HepG2 (cell line): ENCODE measurements around the gene BICRAL. TPM values are rescaled to one million over a fixed set of nuclear protein-coding genes. Genes with fewer than 3 reads are reported as not detected.

Source experiments
- ATF3 ChIP-seq: sonication (generic); formaldehyde crosslinking; IDR thresholded peaks from 2 replicates; pipeline ENCODE4 v1.4.0; 2020; ENCODE audit warnings: missing genetic modification reagents
- BCLAF1 ChIP-seq: fragments of 450-650 bp; IDR thresholded peaks from 2 replicates; pipeline ENCODE4 v1.6.1; 2017; ENCODE audit warnings: mild to moderate bottlenecking
- CEBPZ ChIP-seq: IDR thresholded peaks from 2 replicates; pipeline ENCODE4 v1.6.1; 2012; ENCODE audit warnings: low read length, improper control_type of control experiment
- HHEX ChIP-seq: IDR thresholded peaks from 2 replicates; pipeline ENCODE4 v1.6.1; 2016; ENCODE audit warnings: control low read depth
- HMG20B ChIP-seq: conservative IDR thresholded peaks from 2 replicates; pipeline ENCODE4 v1.6.1; 2016; ENCODE audit warnings: missing genetic modification reagents, missing compliant biosample characterization
- ZNF260 ChIP-seq: sonication (generic); formaldehyde crosslinking; IDR thresholded peaks from 2 replicates; pipeline ENCODE4 v1.4.0; 2020; ENCODE audit warnings: missing genetic modification reagents, low read depth, mild to moderate bottlenecking, borderline replicate concordance
- ZNF383 ChIP-seq: sonication (generic); formaldehyde crosslinking; IDR thresholded peaks from 2 replicates; pipeline ENCODE4 v1.4.0; 2020; ENCODE audit warnings: missing genetic modification reagents, mild to moderate bottlenecking, borderline replicate concordance
- ZNF556 ChIP-seq: sonication (generic); formaldehyde crosslinking; IDR thresholded peaks from 2 replicates; pipeline ENCODE4 v1.4.0; 2020; ENCODE audit warnings: mild to moderate bottlenecking, missing genetic modification reagents, borderline replicate concordance
- ZSCAN5A ChIP-seq: sonication (generic); formaldehyde crosslinking; IDR thresholded peaks from 2 replicates; pipeline ENCODE4 v1.8.0; 2022; ENCODE audit warnings: mild to moderate bottlenecking, missing genetic modification reagents, borderline replicate concordance
- polyA plus RNA-seq, 8 experiments: library from polyadenylated mRNA; depleted of rRNA in 3 of 8; stranded (reverse) in 7 of 8; unstranded in 1 of 8; fragments of >200 nt; fragmentation: Illumina TruSeq in 4 of 8; extraction: Trizol in 4 of 8; gene quantifications; 2 replicates each; pipeline versions ENCODE4 v1.2.1 to v1.2.3, GENCODE V29; 2011 to 2016; ENCODE audit warnings: low read depth in 4 of 8, missing spikeins in 1 of 8, mixed read lengths in 1 of 8; ENCODE audit not compliant: insufficient read depth in 1 of 8
- total RNA-seq, 5 experiments: library from RNA; depleted of rRNA; stranded (reverse); fragments of >200 nt; fragmentation: Illumina TruSeq; extraction: Trizol; gene quantifications; 2 replicates each; pipeline ENCODE4 v1.2.3, GENCODE V29; 2016; ENCODE audit warnings: low read depth in 1 of 5
- TF ChIP-seq, protein P1 (sequence below): sonication (generic); formaldehyde crosslinking; IDR thresholded peaks from 2 replicates; pipeline ENCODE4 v1.5.0; 2020; ENCODE audit warnings: missing genetic modification reagents, mild to moderate bottlenecking, borderline replicate concordance
- TF ChIP-seq, protein P2 (sequence below): sonication (generic); formaldehyde crosslinking; IDR thresholded peaks from 2 replicates; pipeline ENCODE4 v1.5.0; 2020; ENCODE audit warnings: missing genetic modification reagents
- TF ChIP-seq, protein P3 (sequence below): sonication (generic); formaldehyde crosslinking; conservative IDR thresholded peaks from 2 replicates; pipeline ENCODE4 v1.8.0; 2022; ENCODE audit warnings: low read depth, missing genetic modification reagents

The BICRAL gene
- total and polyA plus RNA-seq, 2 of the 13 experiments (the other 11 are each of a cell fraction or from before 2014, with no cell fraction given), result 5.0 to 13.5 TPM

- no peak for TF ChIP-seq CEBPZ
- no peak for TF ChIP-seq BCLAF1
- TF ChIP-seq HHEX (CRISPR knock-in tag), result no peak
- TF ChIP-seq, protein P1, sequence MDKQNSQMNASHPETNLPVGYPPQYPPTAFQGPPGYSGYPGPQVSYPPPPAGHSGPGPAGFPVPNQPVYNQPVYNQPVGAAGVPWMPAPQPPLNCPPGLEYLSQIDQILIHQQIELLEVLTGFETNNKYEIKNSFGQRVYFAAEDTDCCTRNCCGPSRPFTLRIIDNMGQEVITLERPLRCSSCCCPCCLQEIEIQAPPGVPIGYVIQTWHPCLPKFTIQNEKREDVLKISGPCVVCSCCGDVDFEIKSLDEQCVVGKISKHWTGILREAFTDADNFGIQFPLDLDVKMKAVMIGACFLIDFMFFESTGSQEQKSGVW, result no peak
- peak; percentile 80; the same call in 1 of the 2 replicates for TF ChIP-seq ZNF556 (CRISPR knock-in tag)
- TF ChIP-seq ATF3, result no peak
- peak; percentile 47; the same call in 1 of the 2 replicates for TF ChIP-seq HMG20B (CRISPR knock-in tag)
- TF ChIP-seq ZNF260 (CRISPR knock-in tag), result 0 out of 2 replicates have a peak, but pooled peaks have one; percentile 66
- TF ChIP-seq, protein P2, sequence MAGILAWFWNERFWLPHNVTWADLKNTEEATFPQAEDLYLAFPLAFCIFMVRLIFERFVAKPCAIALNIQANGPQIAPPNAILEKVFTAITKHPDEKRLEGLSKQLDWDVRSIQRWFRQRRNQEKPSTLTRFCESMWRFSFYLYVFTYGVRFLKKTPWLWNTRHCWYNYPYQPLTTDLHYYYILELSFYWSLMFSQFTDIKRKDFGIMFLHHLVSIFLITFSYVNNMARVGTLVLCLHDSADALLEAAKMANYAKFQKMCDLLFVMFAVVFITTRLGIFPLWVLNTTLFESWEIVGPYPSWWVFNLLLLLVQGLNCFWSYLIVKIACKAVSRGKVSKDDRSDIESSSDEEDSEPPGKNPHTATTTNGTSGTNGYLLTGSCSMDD, result peak; percentile 70; the same call in 1 of the 2 replicates
- peak; percentile 82; the same call in 1 of the 2 replicates for TF ChIP-seq ZSCAN5A (CRISPR knock-in tag)
- TF ChIP-seq, protein P3, sequence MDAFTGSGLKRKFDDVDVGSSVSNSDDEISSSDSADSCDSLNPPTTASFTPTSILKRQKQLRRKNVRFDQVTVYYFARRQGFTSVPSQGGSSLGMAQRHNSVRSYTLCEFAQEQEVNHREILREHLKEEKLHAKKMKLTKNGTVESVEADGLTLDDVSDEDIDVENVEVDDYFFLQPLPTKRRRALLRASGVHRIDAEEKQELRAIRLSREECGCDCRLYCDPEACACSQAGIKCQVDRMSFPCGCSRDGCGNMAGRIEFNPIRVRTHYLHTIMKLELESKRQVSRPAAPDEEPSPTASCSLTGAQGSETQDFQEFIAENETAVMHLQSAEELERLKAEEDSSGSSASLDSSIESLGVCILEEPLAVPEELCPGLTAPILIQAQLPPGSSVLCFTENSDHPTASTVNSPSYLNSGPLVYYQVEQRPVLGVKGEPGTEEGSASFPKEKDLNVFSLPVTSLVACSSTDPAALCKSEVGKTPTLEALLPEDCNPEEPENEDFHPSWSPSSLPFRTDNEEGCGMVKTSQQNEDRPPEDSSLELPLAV (CRISPR knock-in tag), result no peak
- peak; percentile 75; the same call in 1 of the 2 replicates for TF ChIP-seq ZNF383 (CRISPR knock-in tag)
Measured at GRCh38 chr6:42879372-42880239, 97.8 kb downstream of the BICRAL start, which contains the start of gene RPL7L1 (continued).
